Measurements from ENCODE around the gene SPON1.

GRCh38 chr11:14245444-14245843 lies 282.9 kb downstream of the SPON1 start:
- TF ChIP-seq EZH2 (IDR thresholded peaks at IDR 0.05) (no peak), POLR2AphosphoS5 (IDR thresholded peaks at IDR 0.05; ENCODE audit: borderline replicate concordance, low read depth, low read length) (no peak)

All from SK-N-MC (cell line).